ENCODE results near the gene EFEMP2. TPM values are rescaled to one million over a fixed set of nuclear protein-coding genes. Genes with fewer than 3 reads are reported as not detected.

Gene EFEMP2
- total and polyA plus RNA-seq, 2 donors (not counting 1 experiment from before 2014, with no cell fraction given): 9.5 to 14.7 TPM

GRCh38 chr11:65854852-65855837 lies 17.5 kb downstream of the EFEMP2 start:
- Mint-ChIP-seq H3K4me1 (peaks cover 47% of the 10 kb centered on the region), H3K27ac (peak overlapping the region; percentile 95), H3K9me3 (ENCODE audit: insufficient read depth) (no peaks in the 10 kb centered on the region), H3K27me3 (no peaks in the 10 kb centered on the region), H3K4me3 (peak overlapping the region; percentile 94)
- Histone ChIP-seq H3K4me2 (replicated peaks; ENCODE audit: low read depth, low read length, poor library complexity, severe bottlenecking) (peak overlapping the region; percentile 94), H2AFZ (ENCODE audit: insufficient read depth, low read depth, low read length, poor library complexity, severe bottlenecking) (no peak overlapping the region), H4K20me1 (ENCODE audit: control insufficient read depth, insufficient read depth, low read length, poor library complexity, severe bottlenecking) (peaks cover 73% of the 10 kb centered on the region), H3K79me2 (ENCODE audit: control insufficient read depth, insufficient read depth, low read length) (peaks cover 43% of the 10 kb centered on the region), H3K27me3 (replicated peaks in 1 of 4; ENCODE audit: control extremely low read depth in 1 of 4, control insufficient read depth in 3 of 4, insufficient read depth in 4 of 4, low read length in 3 of 4) (no peaks in the 10 kb centered on the region), H3K4me3 (ENCODE audit: control extremely low read depth in 1 of 5, extremely low read depth in 1 of 5, insufficient read depth in 1 of 5, low read depth in 2 of 5, low read length in 4 of 5) (no peak overlapping the region), H3K27ac (ENCODE audit: low read length in 2 of 2) (no peak overlapping the region), H3K9ac (ENCODE audit: low read length) (no peak overlapping the region), H3K36me3 (replicated peaks in 1 of 2; ENCODE audit: control extremely low read depth in 1 of 2, control insufficient read depth in 1 of 2, extremely low read depth in 1 of 2, insufficient read depth in 2 of 2, low read length in 1 of 2) (peaks cover 0 to 62% of the 10 kb centered on the region in 2 experiments), H3K9me3 (ENCODE audit: control extremely low read depth in 1 of 3, control insufficient read depth in 2 of 3, insufficient read depth in 1 of 3, low read length in 2 of 3) (peaks cover 0 to 15% (median 0%) of the 10 kb centered on the region in 3 donors), H3K4me1 (ENCODE audit: control insufficient read depth in 2 of 2, insufficient read depth in 2 of 2, low read length in 2 of 2) (peaks cover 18 to 39% of the 10 kb centered on the region in 2 donors)
- TF ChIP-seq EZH2 (IDR thresholded peaks at IDR 0.05; ENCODE audit: borderline replicate concordance, insufficient read depth, low read depth, low read length, poor library complexity, severe bottlenecking) (no peak), CTCF (IDR thresholded peaks at IDR 0.05) (no peak)
- peak; percentile 21 for DNase-seq
- ChIA-PET CTCF (no interaction called here), POLR2A (no interaction called here)
- 75% methylated on average over 12 of the region's 15 CpGs for WGBS (ENCODE audit: insufficient coverage)
- intact Hi-C loops (cut with micrococcal nuclease): loop anchor here (5.0 kb wide), 1 partner anchor 412 kb away; the partner anchor contains the start of gene RAB1B
- ATAC-seq (ENCODE audit: low read depth): no peak

GRCh38 chr11:65854161-65854592 lies 18.4 kb downstream of the EFEMP2 start:
- POLR2A ChIA-PET: no interaction called here
- Mint-ChIP-seq H3K4me3 (peak overlapping the region; percentile 18), H3K4me1 (peaks cover 41% of the 10 kb centered on the region), H3K27ac (peak overlapping the region; percentile 38), H3K27me3 (no peaks in the 10 kb centered on the region), H3K9me3 (ENCODE audit: insufficient read depth) (no peaks in the 10 kb centered on the region)
- CTCF ChIA-PET: no interaction called here
- Histone ChIP-seq H3K27ac (ENCODE audit: low read length in 2 of 2) (no peak overlapping the region), H3K9ac (ENCODE audit: low read length) (no peak overlapping the region), H3K79me2 (ENCODE audit: control insufficient read depth, insufficient read depth, low read length) (peaks cover 43% of the 10 kb centered on the region), H3K4me1 (ENCODE audit: control insufficient read depth in 2 of 2, insufficient read depth in 2 of 2, low read length in 2 of 2) (peaks cover 18 to 31% of the 10 kb centered on the region in 2 donors), H2AFZ (ENCODE audit: insufficient read depth, low read depth, low read length, poor library complexity, severe bottlenecking) (no peak overlapping the region), H4K20me1 (ENCODE audit: control insufficient read depth, insufficient read depth, low read length, poor library complexity, severe bottlenecking) (peaks cover 73% of the 10 kb centered on the region), H3K36me3 (replicated peaks in 1 of 2; ENCODE audit: control extremely low read depth in 1 of 2, control insufficient read depth in 1 of 2, extremely low read depth in 1 of 2, insufficient read depth in 2 of 2, low read length in 1 of 2) (peaks cover 0 to 62% of the 10 kb centered on the region in 2 experiments), H3K9me3 (ENCODE audit: control extremely low read depth in 1 of 3, control insufficient read depth in 2 of 3, insufficient read depth in 1 of 3, low read length in 2 of 3) (peaks cover 0 to 15% (median 0%) of the 10 kb centered on the region in 3 donors), H3K4me2 (replicated peaks; ENCODE audit: low read depth, low read length, poor library complexity, severe bottlenecking) (no peak overlapping the region), H3K27me3 (replicated peaks in 1 of 4; ENCODE audit: control extremely low read depth in 1 of 4, control insufficient read depth in 3 of 4, insufficient read depth in 4 of 4, low read length in 3 of 4) (no peaks in the 10 kb centered on the region), H3K4me3 (ENCODE audit: control extremely low read depth in 1 of 5, extremely low read depth in 1 of 5, insufficient read depth in 1 of 5, low read depth in 2 of 5, low read length in 4 of 5) (no peak overlapping the region)
- no peak for DNase-seq
- no peak for ATAC-seq (ENCODE audit: low read depth)
- WGBS (ENCODE audit: insufficient coverage): 100% methylated on average over 3 of the region's 4 CpGs
- intact Hi-C loops (cut with micrococcal nuclease): no loop called here
- TF ChIP-seq CTCF (IDR thresholded peaks at IDR 0.05): no peak

All from B cell (primary cell).